ENCODE data around the gene GBGT1.

GBGT1 gene

GRCh38 chr9:133113949-133114885 lies 49.5 kb downstream of the GBGT1 start:
- DNase-seq (ENCODE audit: low spot score): no peak

- DNase-seq (ENCODE audit: low spot score): no peak
Measured at GRCh38 chr9:133113163-133113948, 50.4 kb downstream of the GBGT1 start.

GRCh38 chr9:133112663-133113026 lies 51.1 kb downstream of the GBGT1 start:
- no peak for DNase-seq (ENCODE audit: low spot score)

GRCh38 chr9:133111808-133112662 lies 51.7 kb downstream of the GBGT1 start:
- DNase-seq (ENCODE audit: low spot score): no peak

GRCh38 chr9:133109931-133110650 lies 53.6 kb downstream of the GBGT1 start:
- DNase-seq (ENCODE audit: low spot score): no peak

- DNase-seq (ENCODE audit: low spot score): no peak
Measured at GRCh38 chr9:133108794-133109641, 54.7 kb downstream of the GBGT1 start.

GRCh38 chr9:133107961-133108793 lies 55.5 kb downstream of the GBGT1 start:
- no peak for DNase-seq (ENCODE audit: low spot score)

- no peak for DNase-seq (ENCODE audit: low spot score)
Measured at GRCh38 chr9:133107245-133107722, 56.4 kb downstream of the GBGT1 start.

GRCh38 chr9:133106511-133107244 lies 57.0 kb downstream of the GBGT1 start:
- no peak for DNase-seq (ENCODE audit: low spot score)

- no peak for DNase-seq (ENCODE audit: low spot score)
Measured at GRCh38 chr9:133105461-133105770, 58.3 kb downstream of the GBGT1 start.

GRCh38 chr9:133104718-133105460 lies 58.8 kb downstream of the GBGT1 start:
- DNase-seq (ENCODE audit: low spot score): no peak

- DNase-seq (ENCODE audit: low spot score): no peak
Measured at GRCh38 chr9:133103987-133104505, 59.7 kb downstream of the GBGT1 start.

GRCh38 chr9:133103183-133103986 lies 60.3 kb downstream of the GBGT1 start:
- DNase-seq (ENCODE audit: low spot score): peak; percentile 79

Measured in AG08396 (cell line).